K562 (cell line): ENCODE results near the gene KCTD12.

Source experiments
- MLX ChIP-seq, 2 experiments: fragments of 450-650 bp in 1 of 2; sonication (generic) in 1 of 2; formaldehyde crosslinking; conservative IDR thresholded peaks; 2 replicates each; pipeline versions ENCODE4 v1.4.0 to v1.8.1; 2020 to 2022; ENCODE audit warnings: mild to moderate bottlenecking in 1 of 2, missing genetic modification reagents in 1 of 2
- RNF2 ChIP-seq: sonication (generic); IDR thresholded peaks from 2 replicates; pipeline ENCODE4 v1.6.1; 2016
- TF ChIP-seq, protein P1 (sequence below), 2 experiments: fragments of 450-650 bp in 1 of 2; IDR thresholded peaks; 2 replicates each; pipeline ENCODE4 v1.6.1; 2011 to 2017; ENCODE audit warnings: low read depth in 2 of 2, antibody characterized with exemption in 1 of 2, borderline replicate concordance in 1 of 2, low read length in 1 of 2, mild to moderate bottlenecking in 1 of 2, mixed read lengths in 1 of 2; ENCODE audit not compliant: control insufficient read depth in 1 of 2

DNA sequence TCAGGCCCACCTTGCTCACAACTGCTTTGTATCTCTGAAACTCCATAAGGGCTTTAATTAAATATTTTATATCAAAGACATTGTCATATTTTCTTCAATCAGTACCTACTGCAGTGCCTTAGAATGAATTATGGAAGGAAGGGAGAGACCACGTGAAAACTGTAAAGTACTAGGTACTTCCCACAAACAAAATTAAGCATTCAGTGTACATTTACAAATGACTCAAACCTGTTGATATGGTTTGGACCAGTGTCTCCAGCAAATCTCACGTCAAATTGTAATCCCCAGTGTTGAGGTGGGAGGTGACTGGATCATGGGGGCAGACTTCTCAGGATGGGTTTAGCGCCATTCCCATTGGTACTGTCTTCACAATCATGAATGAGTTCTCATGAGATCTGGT is 23.2 kb downstream of the KCTD12 start:
- TF ChIP-seq RNF2 (no peak), MLX (CRISPR knock-in tag; conservative IDR thresholded peaks at IDR 0.05) (no peak)
- TF ChIP-seq, protein P1, sequence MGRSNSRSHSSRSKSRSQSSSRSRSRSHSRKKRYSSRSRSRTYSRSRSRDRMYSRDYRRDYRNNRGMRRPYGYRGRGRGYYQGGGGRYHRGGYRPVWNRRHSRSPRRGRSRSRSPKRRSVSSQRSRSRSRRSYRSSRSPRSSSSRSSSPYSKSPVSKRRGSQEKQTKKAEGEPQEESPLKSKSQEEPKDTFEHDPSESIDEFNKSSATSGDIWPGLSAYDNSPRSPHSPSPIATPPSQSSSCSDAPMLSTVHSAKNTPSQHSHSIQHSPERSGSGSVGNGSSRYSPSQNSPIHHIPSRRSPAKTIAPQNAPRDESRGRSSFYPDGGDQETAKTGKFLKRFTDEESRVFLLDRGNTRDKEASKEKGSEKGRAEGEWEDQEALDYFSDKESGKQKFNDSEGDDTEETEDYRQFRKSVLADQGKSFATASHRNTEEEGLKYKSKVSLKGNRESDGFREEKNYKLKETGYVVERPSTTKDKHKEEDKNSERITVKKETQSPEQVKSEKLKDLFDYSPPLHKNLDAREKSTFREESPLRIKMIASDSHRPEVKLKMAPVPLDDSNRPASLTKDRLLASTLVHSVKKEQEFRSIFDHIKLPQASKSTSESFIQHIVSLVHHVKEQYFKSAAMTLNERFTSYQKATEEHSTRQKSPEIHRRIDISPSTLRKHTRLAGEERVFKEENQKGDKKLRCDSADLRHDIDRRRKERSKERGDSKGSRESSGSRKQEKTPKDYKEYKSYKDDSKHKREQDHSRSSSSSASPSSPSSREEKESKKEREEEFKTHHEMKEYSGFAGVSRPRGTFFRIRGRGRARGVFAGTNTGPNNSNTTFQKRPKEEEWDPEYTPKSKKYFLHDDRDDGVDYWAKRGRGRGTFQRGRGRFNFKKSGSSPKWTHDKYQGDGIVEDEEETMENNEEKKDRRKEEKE (IDR thresholded peaks at IDR 0.05; ENCODE audit: borderline replicate concordance in 1 of 2, control insufficient read depth in 1 of 2, low read depth in 2 of 2, low read length in 1 of 2) = no peak
